ENCODE results near the gene MORC4.

DNA sequence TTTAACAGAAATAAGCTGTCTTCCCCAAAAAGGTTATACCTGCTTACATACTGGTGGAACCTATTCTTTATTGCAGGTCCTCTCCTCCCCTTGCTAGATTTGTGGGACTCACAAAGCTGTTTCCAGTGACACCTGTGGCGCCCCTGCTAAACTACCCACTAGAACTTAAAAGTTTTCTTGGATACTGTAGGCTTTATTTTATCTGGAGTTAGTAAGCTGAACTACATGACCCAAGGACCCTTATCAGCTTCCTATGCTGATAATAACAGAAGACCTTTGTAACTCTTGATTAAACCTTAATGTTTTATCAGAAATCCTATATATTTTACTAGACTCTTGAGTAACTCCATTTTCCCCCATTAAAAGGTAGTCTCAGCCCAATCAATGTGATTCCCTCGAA is 47.5 kb downstream of the MORC4 start:
- TF ChIP-seq POLR2A (IDR thresholded peaks at IDR 0.05): no peak
- TF ChIP-seq, protein P1, sequence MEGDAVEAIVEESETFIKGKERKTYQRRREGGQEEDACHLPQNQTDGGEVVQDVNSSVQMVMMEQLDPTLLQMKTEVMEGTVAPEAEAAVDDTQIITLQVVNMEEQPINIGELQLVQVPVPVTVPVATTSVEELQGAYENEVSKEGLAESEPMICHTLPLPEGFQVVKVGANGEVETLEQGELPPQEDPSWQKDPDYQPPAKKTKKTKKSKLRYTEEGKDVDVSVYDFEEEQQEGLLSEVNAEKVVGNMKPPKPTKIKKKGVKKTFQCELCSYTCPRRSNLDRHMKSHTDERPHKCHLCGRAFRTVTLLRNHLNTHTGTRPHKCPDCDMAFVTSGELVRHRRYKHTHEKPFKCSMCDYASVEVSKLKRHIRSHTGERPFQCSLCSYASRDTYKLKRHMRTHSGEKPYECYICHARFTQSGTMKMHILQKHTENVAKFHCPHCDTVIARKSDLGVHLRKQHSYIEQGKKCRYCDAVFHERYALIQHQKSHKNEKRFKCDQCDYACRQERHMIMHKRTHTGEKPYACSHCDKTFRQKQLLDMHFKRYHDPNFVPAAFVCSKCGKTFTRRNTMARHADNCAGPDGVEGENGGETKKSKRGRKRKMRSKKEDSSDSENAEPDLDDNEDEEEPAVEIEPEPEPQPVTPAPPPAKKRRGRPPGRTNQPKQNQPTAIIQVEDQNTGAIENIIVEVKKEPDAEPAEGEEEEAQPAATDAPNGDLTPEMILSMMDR (IDR thresholded peaks at IDR 0.05): no peak

Measured in adrenal gland (tissue), 5 donors.